SK-N-SH (cell line): ENCODE measurements around the gene TLE5.

Experiments used
- CHD2 ChIP-seq: fragments of 150-350 bp; IDR thresholded peaks from 2 replicates; pipeline ENCODE4 v1.6.1; 2018; ENCODE audit warnings: low read length; ENCODE audit not compliant: partially characterized antibody
- CTCF ChIP-seq: fragments of 200-600 bp; sonication (generic); IDR thresholded peaks from 2 replicates; pipeline ENCODE4 v1.6.1; 2017; ENCODE audit warnings: antibody characterized with exemption, mild to moderate bottlenecking, moderate library complexity
- ELF1 ChIP-seq: IDR thresholded peaks from 2 replicates; pipeline ENCODE4 v1.4.0; 2012
- EP300 ChIP-seq, 2 experiments: IDR thresholded peaks; 2 replicates each; pipeline versions ENCODE4 v1.4.0 to v1.6.1; 2012; ENCODE audit warnings: borderline replicate concordance in 1 of 2, low read depth in 1 of 2, low read length in 1 of 2
- FOXJ3 ChIP-seq: sonication (generic); formaldehyde crosslinking; IDR thresholded peaks from 2 replicates; pipeline ENCODE4 v1.5.1; 2020; ENCODE audit warnings: mild to moderate bottlenecking, missing genetic modification reagents
- FOXM1 ChIP-seq: IDR thresholded peaks from 2 replicates; pipeline ENCODE4 v1.4.0; 2012; ENCODE audit warnings: low read depth, mild to moderate bottlenecking
- JUND ChIP-seq: IDR thresholded peaks from 2 replicates; pipeline ENCODE4 v1.4.0; 2012
- PBX3 ChIP-seq: IDR thresholded peaks from 2 replicates; pipeline ENCODE4; 2012
- REST ChIP-seq: IDR thresholded peaks from 2 replicates; pipeline ENCODE4 v1.6.1; 2012; ENCODE audit warnings: mild to moderate bottlenecking, low read depth, low read length, moderate library complexity
- SMC3 ChIP-seq: IDR thresholded peaks from 2 replicates; pipeline ENCODE4 v1.6.1; 2012; ENCODE audit warnings: low read depth, low read length, improper control_type of control experiment
- TAF1 ChIP-seq: IDR thresholded peaks from 2 replicates; pipeline ENCODE4 v1.6.1; 2012; ENCODE audit warnings: low read depth, mild to moderate bottlenecking, low read length, moderate library complexity, borderline replicate concordance
- USF2 ChIP-seq: fragments of 150-350 bp; IDR thresholded peaks from 2 replicates; pipeline ENCODE4 v1.6.1; 2017; ENCODE audit warnings: antibody characterized with exemption, low read length, low read depth, borderline replicate concordance
- ZBTB33 ChIP-seq: IDR thresholded peaks from 2 replicates; pipeline ENCODE4 v1.4.0; 2012; ENCODE audit warnings: low read depth, borderline replicate concordance
- TF ChIP-seq, protein P1 (sequence below): IDR thresholded peaks from 2 replicates; pipeline ENCODE4 v1.4.0; 2012; ENCODE audit warnings: low read depth

DNA sequence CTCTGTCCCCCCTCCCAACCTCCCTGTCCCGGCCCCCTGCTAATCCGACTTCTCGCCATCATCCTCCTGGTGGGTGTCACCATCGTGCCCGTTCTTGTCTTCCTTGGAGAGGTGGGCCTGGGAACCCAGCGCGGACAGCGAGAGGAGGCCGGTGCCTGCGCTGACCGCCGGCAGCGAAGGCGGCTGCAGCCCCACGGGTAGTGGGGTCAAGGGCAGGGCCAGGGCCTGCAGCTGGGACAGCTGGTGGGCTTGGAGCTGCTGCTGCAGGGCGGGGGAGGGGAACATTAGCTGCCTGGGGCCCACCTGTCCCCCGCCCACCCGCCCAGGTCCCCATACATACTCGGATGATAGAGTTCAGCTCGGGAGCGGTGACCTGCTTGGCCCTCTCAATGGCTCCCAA, 8.5 kb downstream of the TLE5 start:
- TF ChIP-seq CTCF = no peak
- no peak for TF ChIP-seq PBX3
- no peak for TF ChIP-seq SMC3
- TF ChIP-seq, protein P1, sequence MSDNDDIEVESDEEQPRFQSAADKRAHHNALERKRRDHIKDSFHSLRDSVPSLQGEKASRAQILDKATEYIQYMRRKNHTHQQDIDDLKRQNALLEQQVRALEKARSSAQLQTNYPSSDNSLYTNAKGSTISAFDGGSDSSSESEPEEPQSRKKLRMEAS = no peak
- TF ChIP-seq ZBTB33 = no peak
- no peak for TF ChIP-seq FOXJ3 (CRISPR knock-in tag)
- no peak for TF ChIP-seq JUND
- no peak for TF ChIP-seq FOXM1
- TF ChIP-seq USF2 = no peak
- TF ChIP-seq TAF1 = no peak
- no peak for TF ChIP-seq REST
- TF ChIP-seq ELF1 = no peak
- no peak for TF ChIP-seq CHD2
- no peak for TF ChIP-seq EP300 (IDR thresholded peaks at IDR 0.05; ENCODE audit: borderline replicate concordance in 1 of 2, low read depth in 1 of 2, low read length in 1 of 2)
